NCI-H1694 (cell line): ENCODE data around the gene ZNF428.
"Not testable (repeated sequence)": the region's sequence is repeated elsewhere in the genome, so short reads cannot be mapped to it uniquely, and the experiment has no call there.

Experiments used
- DNase-seq: peaks from one replicate; lab custom pipeline; 2025; lab: John Stamatoyannopoulos, UW

Gene ZNF428

GRCh38 chr19:43619262-43620060 is at the start of gene ZNF428:
Gene ZNF428, minus strand, starts transcription at chr19:43619629. Its CDS starts 5,325 bp downstream, at chr19:43614304.
- DNase-seq: peak; percentile 91

GRCh38 chr19:43668406-43669109 is 49.1 kb upstream of the ZNF428 start:
- peak; percentile 98 for DNase-seq

GRCh38 chr19:43667876-43668405 is 48.5 kb upstream of the ZNF428 start:
- DNase-seq: no peak

GRCh38 chr19:43667126-43667875 is 47.9 kb upstream of the ZNF428 start:
- no peak for DNase-seq

- DNase-seq: no peak
Measured at GRCh38 chr19:43664018-43664417, 44.6 kb upstream of the ZNF428 start.

- DNase-seq: no peak
Measured at GRCh38 chr19:43662487-43662886, 43.1 kb upstream of the ZNF428 start.

GRCh38 chr19:43660971-43661360 is 41.5 kb upstream of the ZNF428 start:
- DNase-seq: no peak

GRCh38 chr19:43660301-43660970 is 41.0 kb upstream of the ZNF428 start:
- no peak for DNase-seq

- no peak for DNase-seq
Measured at GRCh38 chr19:43658494-43658893, 39.1 kb upstream of the ZNF428 start.

GRCh38 chr19:43658001-43658400 is 38.6 kb upstream of the ZNF428 start:
- no peak for DNase-seq

GRCh38 chr19:43656436-43656835 is 37.0 kb upstream of the ZNF428 start:
- no peak for DNase-seq

GRCh38 chr19:43652546-43652874 is 33.1 kb upstream of the ZNF428 start:
- no peak for DNase-seq

- DNase-seq: no peak
Measured at GRCh38 chr19:43651758-43652545, 32.5 kb upstream of the ZNF428 start.

- DNase-seq: not testable (repeated sequence)
Measured at GRCh38 chr19:43650276-43650675, 30.8 kb upstream of the ZNF428 start.

GRCh38 chr19:43649514-43649913 is 30.1 kb upstream of the ZNF428 start:
- no peak for DNase-seq

- DNase-seq: no peak
Measured at GRCh38 chr19:43648633-43649032, 29.2 kb upstream of the ZNF428 start.

- DNase-seq: no peak
Measured at GRCh38 chr19:43644181-43644580, 24.8 kb upstream of the ZNF428 start.

GRCh38 chr19:43643326-43643725 is 23.9 kb upstream of the ZNF428 start:
- no peak for DNase-seq

GRCh38 chr19:43642531-43642930 is 23.1 kb upstream of the ZNF428 start:
- DNase-seq: no peak

- DNase-seq: no peak
Measured at GRCh38 chr19:43641333-43641732, 21.9 kb upstream of the ZNF428 start.

- no peak for DNase-seq
Measured at GRCh38 chr19:43640424-43640757, 21.0 kb upstream of the ZNF428 start.
